Progenitor cell of endocrine pancreas (in vitro differentiated cells): ENCODE measurements around the gene DEDD2. TPM values are rescaled to one million over a fixed set of nuclear protein-coding genes. Genes with fewer than 3 reads are reported as not detected.

Source experiments
- DNase-seq: peaks from one replicate; pipeline ENCODE4 v3.0.0; 2021; ENCODE audit warnings: low spot score; ENCODE audit not compliant: unreplicated experiment
- H3K27ac Mint-ChIP-seq: 2 replicates; pipeline ENCODE4 v1.8.0; 2021; ENCODE audit warnings: mild to moderate bottlenecking, moderate library complexity, mixed read lengths
- H3K27me3 Mint-ChIP-seq: 2 replicates; pipeline ENCODE4 v1.8.0; 2021; ENCODE audit warnings: mixed read lengths
- H3K36me3 Mint-ChIP-seq: 2 replicates; pipeline ENCODE4 v1.8.0; 2022; ENCODE audit warnings: mixed read lengths; ENCODE audit not compliant: insufficient read depth
- H3K4me1 Mint-ChIP-seq: 2 replicates; pipeline ENCODE4 v1.8.0; 2021; ENCODE audit warnings: low read depth, mixed read lengths
- H3K4me3 Mint-ChIP-seq: 2 replicates; pipeline ENCODE4 v1.8.0; 2021; ENCODE audit warnings: low read depth, mild to moderate bottlenecking, moderate library complexity, mixed read lengths
- H3K9me3 Mint-ChIP-seq: 2 replicates; pipeline ENCODE4 v1.8.0; 2021; ENCODE audit warnings: low read depth, mixed read lengths
- total RNA-seq: library from RNA; stranded (reverse); gene quantifications from 2 replicates; pipeline ENCODE4 v1.2.1, GENCODE V29; 2021
- TF ChIP-seq, protein P1 (sequence below): fragments of 200-600 bp; sonication (generic); IDR thresholded peaks from one replicate; pipeline ENCODE4 v1.5.0; 2021; ENCODE audit warnings: antibody characterized with exemption, mild to moderate bottlenecking; ENCODE audit not compliant: unreplicated experiment

DEDD2 gene
- total RNA-seq, 1 donor from 2014 or later = 38.3 TPM

DNA sequence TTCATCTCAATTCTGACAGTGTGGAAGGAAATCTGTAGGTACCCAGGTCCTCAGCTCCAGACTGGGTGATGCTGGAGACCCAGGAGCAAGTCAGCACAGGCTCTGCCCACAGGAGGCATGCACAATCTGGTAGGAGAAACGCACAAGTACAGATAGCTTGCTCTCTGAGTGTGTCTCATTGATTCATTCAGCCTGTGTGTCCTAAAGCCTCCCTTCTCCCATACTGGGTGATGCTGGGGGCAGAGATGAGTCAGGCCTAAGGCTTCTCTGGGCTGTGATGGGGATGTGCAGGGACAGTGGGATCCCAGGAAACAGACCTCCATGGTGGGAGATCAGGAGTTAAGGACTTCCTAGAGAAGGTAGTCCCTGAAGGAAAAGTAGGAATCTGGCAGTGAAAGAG lies 9.4 kb upstream of the DEDD2 start:
- Mint-ChIP-seq H3K9me3 (no peaks in the 10 kb centered on the region), H3K4me3 (no peak overlapping the region), H3K36me3 (peaks cover 20% of the 10 kb centered on the region), H3K4me1 (no peaks in the 10 kb centered on the region), H3K27me3 (no peaks in the 10 kb centered on the region), H3K27ac (no peak overlapping the region)
- TF ChIP-seq, protein P1, sequence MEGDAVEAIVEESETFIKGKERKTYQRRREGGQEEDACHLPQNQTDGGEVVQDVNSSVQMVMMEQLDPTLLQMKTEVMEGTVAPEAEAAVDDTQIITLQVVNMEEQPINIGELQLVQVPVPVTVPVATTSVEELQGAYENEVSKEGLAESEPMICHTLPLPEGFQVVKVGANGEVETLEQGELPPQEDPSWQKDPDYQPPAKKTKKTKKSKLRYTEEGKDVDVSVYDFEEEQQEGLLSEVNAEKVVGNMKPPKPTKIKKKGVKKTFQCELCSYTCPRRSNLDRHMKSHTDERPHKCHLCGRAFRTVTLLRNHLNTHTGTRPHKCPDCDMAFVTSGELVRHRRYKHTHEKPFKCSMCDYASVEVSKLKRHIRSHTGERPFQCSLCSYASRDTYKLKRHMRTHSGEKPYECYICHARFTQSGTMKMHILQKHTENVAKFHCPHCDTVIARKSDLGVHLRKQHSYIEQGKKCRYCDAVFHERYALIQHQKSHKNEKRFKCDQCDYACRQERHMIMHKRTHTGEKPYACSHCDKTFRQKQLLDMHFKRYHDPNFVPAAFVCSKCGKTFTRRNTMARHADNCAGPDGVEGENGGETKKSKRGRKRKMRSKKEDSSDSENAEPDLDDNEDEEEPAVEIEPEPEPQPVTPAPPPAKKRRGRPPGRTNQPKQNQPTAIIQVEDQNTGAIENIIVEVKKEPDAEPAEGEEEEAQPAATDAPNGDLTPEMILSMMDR = no peak
- DNase-seq = no peak

DNA sequence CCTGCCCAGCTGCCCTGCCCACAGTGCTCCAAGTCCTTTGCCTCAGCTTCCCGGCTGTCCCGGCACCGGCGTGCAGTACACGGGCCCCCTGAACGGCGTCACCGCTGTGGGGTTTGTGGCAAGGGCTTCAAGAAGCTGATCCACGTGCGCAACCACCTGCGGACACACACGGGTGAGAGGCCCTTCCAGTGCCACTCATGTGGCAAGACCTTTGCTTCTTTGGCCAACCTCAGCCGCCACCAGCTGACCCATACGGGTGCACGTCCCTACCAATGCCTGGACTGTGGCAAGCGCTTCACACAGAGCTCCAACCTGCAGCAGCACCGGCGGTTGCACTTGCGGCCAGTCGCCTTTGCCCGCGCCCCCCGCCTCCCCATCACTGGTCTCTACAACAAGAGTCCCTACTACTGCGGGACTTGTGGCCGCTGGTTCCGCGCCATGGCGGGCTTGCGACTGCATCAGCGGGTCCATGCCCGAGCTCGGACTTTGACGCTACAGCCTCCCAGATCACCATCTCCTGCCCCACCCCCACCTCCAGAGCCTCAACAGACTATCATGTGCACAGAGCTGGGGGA lies 8.3 kb upstream of the DEDD2 start:
- Mint-ChIP-seq H3K4me3 (no peak overlapping the region), H3K4me1 (peaks cover 3% of the 10 kb centered on the region), H3K36me3 (peaks cover 18% of the 10 kb centered on the region), H3K9me3 (no peaks in the 10 kb centered on the region), H3K27me3 (no peaks in the 10 kb centered on the region), H3K27ac (no peak overlapping the region)
- DNase-seq = no peak
- TF ChIP-seq, protein P1 = no peak

DNA sequence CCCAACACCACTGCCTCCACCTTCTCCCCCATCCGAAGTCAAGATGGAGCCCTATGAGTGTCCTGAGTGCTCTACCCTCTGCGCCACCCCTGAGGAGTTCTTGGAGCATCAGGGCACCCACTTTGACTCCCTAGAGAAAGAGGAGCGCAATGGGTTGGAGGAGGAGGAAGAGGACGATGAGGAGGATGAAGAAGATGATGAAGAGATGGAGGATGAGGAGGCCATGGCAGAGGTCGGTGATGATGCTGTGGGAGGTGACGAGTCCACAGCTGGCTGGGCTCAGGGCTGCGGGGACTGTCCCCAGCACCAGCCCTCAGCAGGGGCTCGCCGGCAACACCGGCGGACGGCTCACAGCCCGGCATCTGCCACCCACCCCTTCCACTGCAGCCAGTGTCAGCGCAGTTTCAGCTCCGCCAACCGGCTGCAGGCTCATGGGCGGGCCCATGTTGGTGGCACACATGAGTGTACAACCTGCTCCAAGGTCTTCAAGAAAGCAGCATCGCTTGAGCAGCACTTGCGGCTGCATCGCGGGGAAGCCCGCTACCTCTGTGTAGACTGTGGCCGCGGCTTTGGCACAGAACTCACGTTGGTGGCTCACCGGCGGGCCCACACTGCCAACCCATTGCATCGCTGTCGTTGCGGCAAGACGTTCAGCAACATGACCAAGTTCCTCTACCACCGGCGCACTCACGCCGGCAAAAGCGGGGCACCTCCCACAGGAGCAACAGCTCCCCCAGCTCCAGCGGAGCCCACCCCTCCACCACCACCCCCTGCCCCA lies 7.7 kb upstream of the DEDD2 start:
- Mint-ChIP-seq H3K36me3 (peaks cover 18% of the 10 kb centered on the region), H3K4me1 (peaks cover 7% of the 10 kb centered on the region), H3K4me3 (no peak overlapping the region), H3K27ac (no peak overlapping the region), H3K27me3 (no peaks in the 10 kb centered on the region), H3K9me3 (no peaks in the 10 kb centered on the region)
- TF ChIP-seq, protein P1 = no peak
- DNase-seq = no peak

DNA sequence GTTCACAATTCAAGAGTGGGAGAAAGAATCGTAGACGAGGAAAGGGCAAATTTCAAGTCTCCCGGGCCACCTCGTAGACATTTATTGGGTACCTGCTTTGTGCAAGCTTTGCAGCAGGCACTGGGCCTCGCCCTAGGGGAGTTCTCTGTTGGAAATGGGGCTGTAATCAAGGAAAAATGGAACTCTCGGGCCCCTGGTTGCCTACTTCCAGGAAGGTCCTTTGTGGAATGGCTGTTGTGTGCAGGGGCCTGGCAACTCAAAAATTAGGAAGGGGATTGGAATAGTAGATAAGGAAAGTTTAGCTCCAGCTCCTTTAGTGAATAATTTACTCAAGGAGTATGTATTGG lies 3.2 kb upstream of the DEDD2 start:
- Mint-ChIP-seq H3K9me3 (no peaks in the 10 kb centered on the region), H3K36me3 (peaks cover 6% of the 10 kb centered on the region), H3K4me1 (peaks cover 28% of the 10 kb centered on the region), H3K4me3 (peak overlapping the region; percentile 91), H3K27me3 (no peaks in the 10 kb centered on the region), H3K27ac (peak overlapping the region; percentile 95)
- no peak for DNase-seq
- TF ChIP-seq, protein P1 = no peak

DNA sequence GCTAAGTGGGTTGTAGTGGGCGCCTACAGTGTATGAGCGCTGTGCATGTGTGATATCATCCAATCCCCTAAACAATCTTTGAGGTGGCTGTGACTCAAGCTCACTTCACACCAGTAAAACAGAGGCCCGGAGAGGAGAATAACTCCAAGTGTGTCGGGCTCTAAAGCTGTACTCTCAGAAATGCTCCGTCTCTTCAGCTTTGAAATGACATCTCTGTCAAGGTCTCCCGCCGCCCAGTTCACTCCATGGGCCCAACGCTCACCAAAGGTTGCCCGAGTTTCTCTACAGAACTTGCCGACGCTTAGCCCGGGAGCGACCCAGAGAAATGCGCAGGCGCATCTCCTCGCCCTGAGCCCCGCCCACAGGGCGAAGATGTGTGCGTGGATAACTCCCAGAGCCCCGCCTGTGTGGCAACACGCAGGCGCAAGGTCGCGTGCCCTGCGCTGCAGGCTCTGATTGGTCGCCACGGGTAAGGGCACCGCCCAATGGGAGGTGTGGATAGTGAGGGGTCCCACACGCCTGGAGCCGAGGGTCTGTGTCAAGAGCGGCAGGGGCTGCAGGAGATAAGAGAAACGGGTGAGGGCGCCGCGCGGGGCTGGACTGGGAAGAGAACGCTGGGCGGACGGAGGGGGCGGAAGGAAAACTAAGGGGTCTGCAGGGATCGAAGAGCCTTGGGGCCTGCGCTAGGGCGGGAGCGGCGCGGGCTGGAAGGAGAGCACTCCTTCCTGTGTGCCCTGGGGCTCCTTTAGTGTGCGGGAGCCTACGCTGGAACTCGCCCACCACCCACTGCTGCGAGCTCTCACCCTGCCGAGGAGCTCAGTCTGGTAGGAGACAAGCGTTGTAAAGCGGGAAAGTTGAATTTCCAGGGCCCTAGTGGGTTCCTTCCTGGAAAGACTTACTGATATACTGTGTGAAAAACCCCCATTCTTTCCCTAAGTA lies 2.6 kb upstream of the DEDD2 start, which contains the start of gene ZNF526:
Gene ZNF526, plus strand, starts transcription at position 501 of the 939 bp plus-strand sequence. CDS start 4,092 bp downstream, outside the sequence.
- peaks cover 6% of the 10 kb centered on the region for H3K36me3 Mint-ChIP-seq
- peaks cover 33% of the 10 kb centered on the region for H3K4me1 Mint-ChIP-seq
- TF ChIP-seq, protein P1 = peak; percentile 19
- no peaks in the 10 kb centered on the region for H3K27me3 Mint-ChIP-seq
- peak; percentile 98 for DNase-seq
- H3K27ac Mint-ChIP-seq = peak within 1 kb of the TSS; percentile 95
- no peaks in the 10 kb centered on the region for H3K9me3 Mint-ChIP-seq
- peak within 1 kb of the TSS; percentile 91 for H3K4me3 Mint-ChIP-seq
